Breast epithelium (tissue), 4 donors: ENCODE data around the gene BCAP31. TPM values are rescaled to one million over a fixed set of nuclear protein-coding genes. Genes with fewer than 3 reads are reported as not detected.
"Not testable (repeated sequence)": the region's sequence is repeated elsewhere in the genome, so short reads cannot be mapped to it uniquely, and the experiment has no call there.

Source experiments
- DNase-seq, 2 donors: peaks; one replicate each; pipeline ENCODE4 v3.0.0-alpha.2; 2019; ENCODE audit warnings: low spot score in 2 of 2
- H3K27ac ChIP-seq, 2 donors: fragments of 200-600 bp; sonication (generic) in 1 of 2; one replicate each; pipeline ENCODE4 v1.5.1; 2016 to 2019; ENCODE audit warnings: mild to moderate bottlenecking in 1 of 2
- H3K27me3 ChIP-seq, 2 donors: fragments of 200-600 bp; sonication (generic) in 1 of 2; one replicate each; pipeline versions ENCODE4 v1.5.1 to v1.6.0; 2017 to 2019; ENCODE audit warnings: control low read depth in 1 of 2, mild to moderate bottlenecking in 1 of 2
- H3K36me3 ChIP-seq: fragments of 200-600 bp; one replicate; pipeline ENCODE4 v1.5.1; 2019
- H3K4me1 ChIP-seq, 2 donors: fragments of 200-600 bp; sonication (generic); one replicate each; pipeline ENCODE4 v1.5.1; 2016 to 2019; ENCODE audit warnings: control low read depth in 1 of 2
- H3K4me3 ChIP-seq, 3 donors: fragments of 200-600 bp; sonication (generic); 1 replicate in 2 of 3; 2 replicates in 1 of 3; pipeline ENCODE4 v1.5.1; 2016 to 2019; ENCODE audit warnings: mild to moderate bottlenecking in 3 of 3, moderate library complexity in 2 of 3
- H3K9me3 ChIP-seq, 2 donors: fragments of 200-600 bp; sonication (generic) in 1 of 2; one replicate each; pipeline ENCODE4 v1.5.1; 2016 to 2019; ENCODE audit warnings: control low read depth in 1 of 2
- CTCF ChIP-seq, 3 donors: fragments of 450-650 bp; IDR thresholded peaks; one replicate each; pipeline ENCODE4 v1.5.1; 2016 to 2017; ENCODE audit warnings: antibody characterized with exemption in 3 of 3, mild to moderate bottlenecking in 3 of 3, moderate library complexity in 3 of 3
- POLR2A ChIP-seq: fragments of 450-650 bp; IDR thresholded peaks from one replicate; pipeline ENCODE4 v1.6.1; 2016; ENCODE audit warnings: antibody characterized with exemption, mild to moderate bottlenecking, moderate library complexity
- POLR2AphosphoS5 ChIP-seq, 3 donors: sonication (generic); formaldehyde crosslinking; IDR thresholded peaks; one replicate each; pipeline ENCODE4 v1.6.1; 2017; ENCODE audit warnings: antibody characterized with exemption in 3 of 3
- intact Hi-C: fragments of 100-400 bp; cut with DNase I; formaldehyde crosslinking; loops from one replicate; pipeline ENCODE4 v1.15.1; 2023; ENCODE audit warnings: low total_unique reads
- total RNA-seq, 3 donors: library from RNA; depleted of rRNA; stranded (reverse); fragments of >200 nt; gene quantifications; one replicate each; pipeline ENCODE4 v1.1.0, GENCODE V29; 2016

BCAP31 gene
- total RNA-seq, 3 donors from 2014 or later: 120 to 245 (median 129) TPM

GRCh38 chrX:153708415-153708814, 15.8 kb downstream of the BCAP31 start:
- Histone ChIP-seq H3K4me3 (no peak overlapping the region), H3K27ac (peak overlapping the region in 1 of 2 donors; percentile 63), H3K9me3 (no peaks in the 10 kb centered on the region), H3K36me3 (no peaks in the 10 kb centered on the region), H3K4me1 (no peaks in the 10 kb centered on the region), H3K27me3 (peaks cover 0 to 13% of the 10 kb centered on the region in 2 donors)
- intact Hi-C loops: no loop called here
- TF ChIP-seq POLR2AphosphoS5 (IDR thresholded peaks at IDR 0.05) (no peak), CTCF (IDR thresholded peaks at IDR 0.05) (peak; percentile 34 to 60 (median 47))
- peak in 1 of 2 donors; percentile 61 for DNase-seq

DNA sequence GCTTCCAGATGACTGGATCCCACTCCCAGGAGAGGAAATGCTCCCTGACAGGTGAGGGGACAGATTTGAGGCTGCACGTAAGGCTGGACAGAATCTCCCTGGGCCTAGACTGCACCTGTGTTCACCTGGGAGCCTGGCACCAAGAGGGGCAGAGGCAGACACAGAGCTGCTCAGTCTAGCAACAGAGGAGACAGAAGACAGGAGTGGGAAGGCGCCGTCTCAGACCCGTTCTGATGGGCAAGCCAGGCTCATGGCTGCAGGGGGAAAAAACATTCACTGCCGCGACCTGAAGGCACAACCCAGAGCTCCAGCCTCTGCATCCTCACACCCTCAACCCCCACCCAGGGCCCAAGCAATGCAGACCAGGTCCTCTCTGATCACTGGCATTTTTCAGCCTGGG, 16.8 kb downstream of the BCAP31 start:
- no peaks in the 10 kb centered on the region for H3K9me3 ChIP-seq
- intact Hi-C loops: no loop called here
- H3K27ac ChIP-seq: no peak overlapping the region
- no peaks in the 10 kb centered on the region for H3K36me3 ChIP-seq
- TF ChIP-seq POLR2A (no peak), CTCF (IDR thresholded peaks at IDR 0.05) (no peak), POLR2AphosphoS5 (IDR thresholded peaks at IDR 0.05) (no peak)
- H3K4me3 ChIP-seq: no peak overlapping the region
- no peaks in the 10 kb centered on the region for H3K4me1 ChIP-seq
- no peak for DNase-seq
- H3K27me3 ChIP-seq: peaks cover 3 to 13% of the 10 kb centered on the region in 2 donors

GRCh38 chrX:153706799-153707198, 17.4 kb downstream of the BCAP31 start:
- H3K27ac ChIP-seq: no peak overlapping the region
- no peak for DNase-seq
- peaks cover 3 to 18% of the 10 kb centered on the region in 2 donors for H3K27me3 ChIP-seq
- intact Hi-C loops: no loop called here
- no peaks in the 10 kb centered on the region for H3K9me3 ChIP-seq
- no peaks in the 10 kb centered on the region for H3K36me3 ChIP-seq
- TF ChIP-seq CTCF (IDR thresholded peaks at IDR 0.05) (no peak), POLR2AphosphoS5 (IDR thresholded peaks at IDR 0.05) (no peak), POLR2A (no peak)
- no peak overlapping the region for H3K4me3 ChIP-seq
- no peaks in the 10 kb centered on the region for H3K4me1 ChIP-seq

DNA sequence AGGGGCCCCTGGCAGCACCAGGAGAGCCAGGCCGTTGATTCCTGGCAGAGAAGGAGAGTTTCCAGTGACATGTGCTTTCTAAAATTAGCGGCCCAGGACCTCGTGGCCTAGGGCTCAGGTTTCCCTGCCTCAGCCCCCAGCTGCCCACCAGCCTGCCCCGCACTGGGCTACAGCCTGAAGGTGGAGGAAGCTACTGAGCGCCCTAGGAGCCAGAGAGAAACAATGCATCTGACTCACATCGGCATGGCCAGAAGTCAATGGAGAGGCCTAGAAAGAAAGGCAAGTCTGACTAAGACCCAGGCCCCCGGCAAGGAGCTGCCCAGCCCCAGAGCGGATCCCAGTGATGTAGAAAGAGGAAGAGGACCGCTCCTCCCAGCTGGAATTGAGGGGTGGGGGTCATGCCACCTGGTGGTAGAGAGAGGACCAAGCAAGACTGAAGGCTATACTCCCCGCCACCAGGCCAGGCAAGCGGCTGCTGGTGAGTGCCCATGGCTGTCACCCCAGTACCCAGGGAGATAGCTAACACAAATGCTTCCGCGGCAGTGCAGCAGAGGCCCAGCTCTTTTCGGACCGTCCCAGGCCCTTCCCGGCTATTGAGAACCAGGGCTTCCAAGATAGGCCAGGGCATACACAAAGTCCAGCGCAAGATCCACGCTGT, 18.7 kb downstream of the BCAP31 start:
- H3K27ac ChIP-seq, intact Hi-C loops, H3K4me3 ChIP-seq, DNase-seq, H3K9me3 ChIP-seq, H3K4me1 ChIP-seq, H3K36me3 ChIP-seq: not testable (repeated sequence)
- H3K27me3 ChIP-seq: peaks cover 3 to 21% of the 10 kb centered on the region in 2 donors

DNA sequence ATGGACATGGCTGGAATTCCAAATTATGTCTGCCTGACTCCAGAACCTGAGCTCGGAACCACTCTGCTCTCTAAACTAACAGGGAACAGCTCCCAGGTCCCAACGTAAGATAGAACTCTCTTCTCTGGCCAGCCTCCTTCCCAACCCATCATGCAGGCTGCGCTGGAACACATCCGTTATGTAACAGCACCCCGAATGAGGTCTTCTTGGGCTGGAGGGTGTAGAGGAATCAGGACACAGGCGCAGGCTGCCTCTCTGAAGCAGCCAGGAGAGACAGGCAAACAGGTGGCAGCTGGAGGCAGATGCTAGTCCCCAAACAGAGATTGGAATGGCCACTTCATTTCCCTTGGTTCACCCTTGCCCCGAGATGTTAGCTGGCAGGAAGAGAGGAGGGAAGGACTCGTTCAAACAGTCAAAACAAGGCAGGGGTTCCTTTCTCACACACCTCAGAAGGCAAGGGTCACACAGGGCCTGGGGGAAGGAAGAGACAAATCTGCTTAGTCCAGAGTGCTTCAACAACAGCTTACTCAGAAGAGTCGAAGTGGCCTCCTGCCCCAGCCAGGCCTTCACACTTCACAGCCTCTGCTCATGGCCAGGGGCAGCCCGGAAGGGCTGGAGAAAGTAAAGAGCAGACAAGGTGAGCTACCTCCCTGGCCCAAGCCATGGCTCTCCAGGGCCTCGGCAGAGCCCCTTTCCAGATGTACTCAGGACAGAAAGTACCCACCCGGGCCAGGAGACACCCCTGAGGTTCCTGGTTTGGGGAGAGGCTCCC, 19.4 kb downstream of the BCAP31 start:
- intact Hi-C loops, H3K4me1 ChIP-seq, DNase-seq, H3K36me3 ChIP-seq, H3K9me3 ChIP-seq, H3K4me3 ChIP-seq: not testable (repeated sequence)
- Histone ChIP-seq H3K27ac (peak overlapping the region in 1 of 2 donors; percentile 19), H3K27me3 (peaks cover 3 to 23% of the 10 kb centered on the region in 2 donors)

DNA sequence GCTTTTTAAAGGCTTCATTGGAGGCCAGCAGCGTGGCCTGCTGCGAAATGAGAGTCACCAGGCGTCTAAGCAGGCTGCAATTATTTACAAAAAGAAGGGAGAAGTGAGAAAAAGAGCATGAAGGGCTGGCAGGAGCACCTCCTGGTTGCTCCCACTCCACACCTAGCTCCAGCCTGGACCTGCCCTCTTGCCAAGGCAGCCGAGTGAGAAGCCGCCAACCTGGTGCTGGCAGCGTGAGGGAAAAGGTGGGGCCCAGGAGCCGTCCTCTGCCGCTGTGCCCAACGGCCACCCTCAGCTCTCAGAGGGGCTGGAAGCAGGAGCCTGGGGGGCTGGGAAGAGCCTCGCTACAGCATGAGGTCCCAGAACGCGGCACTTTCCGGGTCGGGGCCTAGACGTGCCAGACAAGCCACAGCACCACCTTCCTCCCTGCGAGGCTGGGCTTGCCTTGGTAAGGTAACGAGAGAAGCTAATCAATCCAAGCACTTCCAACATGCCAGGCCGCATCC, 20.1 kb downstream of the BCAP31 start:
- H3K27ac ChIP-seq: peak overlapping the region in 1 of 2 donors; percentile 19
- TF ChIP-seq POLR2A: no peak
- H3K9me3 ChIP-seq: no peaks in the 10 kb centered on the region
- intact Hi-C loops: no loop called here
- no peak overlapping the region for H3K4me3 ChIP-seq
- no peak for DNase-seq
- H3K27me3 ChIP-seq: peaks cover 3 to 23% of the 10 kb centered on the region in 2 donors
- H3K4me1 ChIP-seq: no peaks in the 10 kb centered on the region
- H3K36me3 ChIP-seq: no peaks in the 10 kb centered on the region
